LNCAP (cell line): ENCODE results near the gene INPP4B.

Experiments used
- CTCF ChIP-seq: fragments of 450-650 bp; IDR thresholded peaks from 2 replicates; pipeline ENCODE4 v1.5.1; 2017; ENCODE audit warnings: mild to moderate bottlenecking

The INPP4B gene

GRCh38 chr4:142297313-142297712, 548.8 kb downstream of the INPP4B start:
- TF ChIP-seq CTCF = no peak

GRCh38 chr4:142293536-142293935, 552.6 kb downstream of the INPP4B start:
- no peak for TF ChIP-seq CTCF

- no peak for TF ChIP-seq CTCF
Measured at GRCh38 chr4:142292231-142292630, 553.9 kb downstream of the INPP4B start.

- no peak for TF ChIP-seq CTCF
Measured at GRCh38 chr4:142291299-142292050, 554.6 kb downstream of the INPP4B start.

- TF ChIP-seq CTCF = no peak
Measured at GRCh38 chr4:142287371-142287770, 558.7 kb downstream of the INPP4B start.

- TF ChIP-seq CTCF = no peak
Measured at GRCh38 chr4:142285222-142285583, 560.9 kb downstream of the INPP4B start.

GRCh38 chr4:142284402-142285221, 561.5 kb downstream of the INPP4B start:
- TF ChIP-seq CTCF = no peak
